ENCODE results near the gene MAEA.
"Not testable (repeated sequence)": the region's sequence is repeated elsewhere in the genome, so short reads cannot be mapped to it uniquely, and the experiment has no call there.

Gene MAEA

DNA sequence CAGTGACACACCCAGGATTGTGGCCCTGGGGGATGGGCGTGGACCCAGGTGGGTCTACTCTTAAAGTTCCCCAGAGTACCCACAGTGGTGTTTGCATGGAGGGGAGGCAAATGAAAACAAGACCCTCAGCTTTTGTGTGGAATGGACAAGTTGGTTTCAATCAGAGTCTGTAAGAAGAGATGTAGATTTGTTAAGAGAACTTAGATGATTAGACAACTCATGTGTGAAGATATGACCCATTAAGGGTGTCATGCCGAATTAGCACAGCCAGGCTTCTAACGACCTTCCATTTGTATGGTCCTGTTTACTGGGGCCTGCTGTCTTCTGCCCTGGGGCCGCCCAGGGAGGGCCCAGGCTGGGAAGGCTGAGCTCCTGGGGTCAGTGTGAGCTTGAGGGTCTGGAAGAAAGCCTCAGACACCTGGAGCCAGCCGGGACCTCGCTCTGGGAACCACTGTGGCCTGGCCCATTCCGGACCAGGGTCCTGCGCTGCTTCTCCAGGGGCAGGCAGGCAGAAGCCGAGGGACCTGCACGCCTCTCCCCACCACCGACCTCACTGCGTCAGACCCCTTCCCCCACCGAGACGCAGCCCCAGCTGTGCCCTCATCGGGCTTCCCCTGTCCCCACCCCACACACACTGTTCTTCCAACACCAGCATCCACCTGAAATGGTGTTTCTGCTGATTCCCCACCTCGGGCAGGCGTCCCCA, 77.7 kb downstream of the MAEA start:
- DNase-seq (ENCODE audit: low read depth in 2 of 2): no peak

DNA sequence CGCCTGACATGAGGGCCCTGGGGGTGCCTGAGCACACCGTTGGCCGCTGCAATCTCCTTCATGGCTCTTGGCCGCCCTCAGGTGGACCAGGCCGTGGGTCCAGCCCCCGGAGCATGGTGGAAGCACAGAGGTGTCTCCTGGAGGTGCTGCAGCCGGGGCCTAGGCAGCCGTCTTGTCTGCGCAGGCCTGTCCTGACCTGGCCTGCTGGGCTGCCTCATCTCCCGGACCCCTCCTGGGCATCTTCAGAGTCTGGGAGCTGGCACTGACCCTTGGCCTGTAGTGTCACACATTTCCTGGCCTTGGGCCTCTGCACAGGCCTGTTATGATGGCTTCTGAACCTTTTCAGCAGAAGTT, 78.2 kb downstream of the MAEA start:
- DNase-seq (ENCODE audit: low read depth in 2 of 2): no peak

DNA sequence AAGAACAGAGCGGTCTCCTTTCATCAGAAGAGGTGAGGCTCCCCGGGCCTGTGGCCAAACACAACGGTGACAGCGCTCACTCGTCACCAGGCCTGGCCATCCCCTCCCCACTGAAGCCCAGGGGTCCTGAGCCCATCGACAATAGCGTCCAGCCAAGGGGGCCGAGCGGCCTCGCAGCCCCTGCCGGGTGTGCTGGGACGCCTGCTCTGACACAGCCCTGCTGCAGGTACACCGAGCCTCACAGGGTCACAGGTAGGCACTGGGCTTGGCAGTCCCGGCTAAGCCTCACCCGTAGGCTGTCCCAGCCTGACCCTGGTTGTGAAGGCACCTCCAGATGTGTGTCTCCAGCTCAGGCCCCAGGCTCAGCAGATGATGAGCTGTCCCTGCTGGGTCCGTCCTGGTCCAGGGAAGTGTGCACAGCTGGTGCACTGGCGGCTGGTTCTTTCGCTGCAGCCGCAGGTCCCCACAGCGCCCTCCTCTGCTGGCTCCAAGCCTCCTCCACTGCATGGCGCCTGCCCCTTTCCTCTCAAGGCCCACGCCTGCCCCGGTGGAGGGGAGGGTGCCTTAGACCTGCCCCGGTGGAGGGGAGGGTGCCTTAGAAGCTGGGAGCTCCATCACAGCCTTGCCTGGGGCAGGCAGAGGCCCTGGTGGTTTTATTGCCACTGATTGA, 78.9 kb downstream of the MAEA start:
- no peak for DNase-seq (ENCODE audit: low read depth in 2 of 2)

DNA sequence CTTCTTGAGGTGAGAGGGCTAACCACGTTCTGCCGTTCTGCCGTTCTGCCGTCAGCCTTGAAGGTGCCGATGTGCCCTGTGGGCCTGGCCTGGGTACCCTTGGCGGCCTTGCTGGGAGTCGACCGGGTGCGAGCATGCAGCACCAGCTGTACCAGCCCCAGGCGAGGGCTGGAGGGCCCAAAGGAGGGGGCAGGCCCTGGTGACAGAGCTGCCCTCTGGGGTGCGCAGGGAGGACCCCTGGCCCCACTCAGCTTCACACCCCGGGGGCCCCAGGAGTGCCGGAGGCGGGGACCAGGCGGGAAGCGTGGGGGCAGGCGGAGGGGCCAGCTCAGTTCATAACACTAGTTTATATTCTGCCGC, 79.4 kb downstream of the MAEA start:
- no peak for DNase-seq (ENCODE audit: low read depth in 2 of 2)

DNA sequence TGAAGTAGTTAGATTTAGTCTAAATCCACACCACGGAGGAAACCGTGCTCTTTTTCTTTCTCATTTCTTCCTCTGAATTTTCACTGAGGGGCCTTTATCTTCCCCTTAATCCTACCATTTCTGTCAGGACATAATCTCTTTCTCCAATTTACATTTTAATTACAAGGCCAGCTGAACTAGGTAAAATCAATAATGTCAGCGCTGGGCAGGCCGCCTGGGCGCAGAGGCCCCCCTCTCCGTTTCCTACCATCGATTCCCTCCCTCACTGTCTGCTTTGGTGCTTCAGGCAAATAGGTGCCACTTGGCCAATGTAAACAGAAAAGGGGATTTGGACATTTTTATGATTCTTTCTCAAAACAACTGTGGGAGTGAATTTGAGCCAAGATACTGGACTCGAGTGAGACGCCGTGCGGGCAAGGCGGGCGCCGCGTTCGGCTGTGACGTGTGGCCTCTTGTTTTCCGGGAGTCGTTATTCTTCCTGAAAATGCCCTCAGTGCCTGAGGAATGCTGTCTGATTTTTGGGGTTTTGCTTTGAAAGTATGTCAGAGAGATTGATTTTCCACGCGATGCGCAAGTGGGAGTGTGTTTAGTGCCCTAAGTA, 79.9 kb downstream of the MAEA start:
- DNase-seq (ENCODE audit: low read depth in 2 of 2): no peak

DNA sequence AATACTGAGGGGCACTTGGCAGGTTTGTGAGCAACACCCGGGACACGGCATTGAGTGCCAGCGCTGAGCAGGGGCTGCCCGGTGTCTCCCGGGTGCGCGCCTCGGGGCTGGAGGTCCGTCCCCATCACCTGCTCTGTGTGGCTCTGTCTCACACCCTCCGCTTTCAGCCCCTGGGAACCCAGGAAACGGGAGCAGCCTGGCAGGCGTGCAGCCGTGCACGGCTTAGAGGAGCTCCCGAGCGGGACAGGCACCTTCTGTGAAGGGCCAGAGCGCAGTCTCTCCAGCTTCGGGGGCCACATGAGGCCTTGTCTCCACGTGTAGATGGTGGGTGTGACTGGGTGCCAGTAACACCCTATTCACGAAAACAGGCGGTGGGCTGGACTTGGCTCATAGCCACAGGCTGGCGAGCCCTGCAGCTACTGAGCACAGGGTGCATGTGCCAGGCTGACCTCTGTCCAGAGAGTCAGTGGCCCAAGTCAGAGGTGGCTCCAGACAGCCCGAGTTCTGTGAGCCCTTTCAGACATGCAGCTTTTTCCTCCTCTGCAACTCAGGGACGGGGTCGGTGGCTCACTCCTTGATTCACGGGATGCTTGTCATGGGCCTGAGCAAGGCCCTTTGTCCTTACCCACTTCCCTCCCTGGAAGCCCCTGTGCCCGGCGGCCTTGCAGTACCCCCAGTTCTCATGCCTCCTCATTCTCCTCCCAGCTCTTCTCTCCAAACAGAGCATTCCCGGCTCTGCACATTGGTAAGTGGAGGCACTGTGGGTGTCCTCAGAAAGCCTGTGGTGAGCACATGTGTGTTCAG, 80.8 kb downstream of the MAEA start:
- no peak for DNase-seq (ENCODE audit: low read depth in 2 of 2)

DNA sequence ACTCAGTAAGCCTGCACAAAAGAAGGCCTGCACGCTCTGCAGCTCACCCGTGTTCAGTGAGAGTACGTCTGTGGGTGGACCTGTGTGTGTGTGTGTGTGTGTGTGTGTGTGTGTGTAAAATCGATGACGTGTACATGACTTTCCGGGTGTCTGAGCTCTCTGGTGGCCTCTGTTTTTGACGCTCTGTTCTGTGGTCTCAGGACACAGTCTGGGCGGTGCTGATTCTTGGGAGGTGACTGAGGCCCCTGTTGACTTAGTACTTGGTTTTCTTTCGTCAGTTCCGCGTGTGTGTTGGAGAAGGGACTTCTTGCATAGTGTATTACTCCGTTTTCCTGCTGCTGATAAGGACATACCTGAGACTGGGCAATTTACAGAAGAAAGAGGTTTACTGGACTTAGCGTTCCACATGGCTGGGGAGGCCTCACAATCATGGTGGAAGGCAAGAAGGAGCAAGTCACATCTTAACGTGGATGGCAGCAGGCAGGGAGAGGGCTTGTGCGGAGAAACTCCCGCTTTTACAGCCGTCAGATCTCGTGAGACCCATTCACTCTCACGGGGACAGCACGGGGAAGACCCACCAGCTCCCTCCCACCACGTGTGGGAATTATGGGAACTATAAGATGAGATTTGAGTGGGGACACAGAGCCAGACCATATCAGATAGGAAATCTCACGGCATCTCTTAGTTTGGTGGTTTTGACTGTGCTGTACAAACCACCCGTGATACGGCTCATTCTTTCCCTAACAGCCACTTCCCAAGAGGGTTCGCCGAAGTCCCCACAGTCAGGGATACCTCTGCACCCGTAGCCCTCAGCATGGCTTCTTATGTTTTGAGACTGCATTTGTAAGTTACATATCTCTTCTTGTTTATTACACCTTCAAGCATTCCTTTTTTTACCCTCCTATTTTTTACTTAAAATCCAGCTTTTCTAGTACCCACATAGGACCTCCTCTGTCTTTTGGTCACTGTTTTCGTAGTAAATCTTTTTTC, 81.8 kb downstream of the MAEA start:
- no peak for DNase-seq (ENCODE audit: low read depth in 2 of 2)

DNA sequence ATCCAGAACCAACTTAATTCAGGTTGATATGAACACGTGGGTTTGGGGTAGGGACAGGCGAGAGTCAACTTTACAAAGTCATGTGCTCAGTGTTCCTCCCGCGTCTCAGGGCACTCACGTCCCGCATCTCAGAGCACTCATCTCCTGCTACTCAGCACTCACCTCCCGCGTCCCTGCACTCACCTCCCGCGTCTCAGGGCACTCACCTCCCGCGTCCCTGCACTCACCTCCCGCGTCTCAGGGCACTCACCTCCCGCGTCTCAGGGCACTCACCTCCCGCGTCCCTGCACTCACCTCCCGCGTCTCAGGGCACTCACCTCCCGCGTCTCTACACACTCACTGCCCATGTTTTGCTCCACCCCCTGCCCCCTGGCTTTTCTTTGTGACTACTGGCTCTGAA, 82.9 kb downstream of the MAEA start:
- DNase-seq (ENCODE audit: low read depth in 2 of 2): not testable (repeated sequence)

DNA sequence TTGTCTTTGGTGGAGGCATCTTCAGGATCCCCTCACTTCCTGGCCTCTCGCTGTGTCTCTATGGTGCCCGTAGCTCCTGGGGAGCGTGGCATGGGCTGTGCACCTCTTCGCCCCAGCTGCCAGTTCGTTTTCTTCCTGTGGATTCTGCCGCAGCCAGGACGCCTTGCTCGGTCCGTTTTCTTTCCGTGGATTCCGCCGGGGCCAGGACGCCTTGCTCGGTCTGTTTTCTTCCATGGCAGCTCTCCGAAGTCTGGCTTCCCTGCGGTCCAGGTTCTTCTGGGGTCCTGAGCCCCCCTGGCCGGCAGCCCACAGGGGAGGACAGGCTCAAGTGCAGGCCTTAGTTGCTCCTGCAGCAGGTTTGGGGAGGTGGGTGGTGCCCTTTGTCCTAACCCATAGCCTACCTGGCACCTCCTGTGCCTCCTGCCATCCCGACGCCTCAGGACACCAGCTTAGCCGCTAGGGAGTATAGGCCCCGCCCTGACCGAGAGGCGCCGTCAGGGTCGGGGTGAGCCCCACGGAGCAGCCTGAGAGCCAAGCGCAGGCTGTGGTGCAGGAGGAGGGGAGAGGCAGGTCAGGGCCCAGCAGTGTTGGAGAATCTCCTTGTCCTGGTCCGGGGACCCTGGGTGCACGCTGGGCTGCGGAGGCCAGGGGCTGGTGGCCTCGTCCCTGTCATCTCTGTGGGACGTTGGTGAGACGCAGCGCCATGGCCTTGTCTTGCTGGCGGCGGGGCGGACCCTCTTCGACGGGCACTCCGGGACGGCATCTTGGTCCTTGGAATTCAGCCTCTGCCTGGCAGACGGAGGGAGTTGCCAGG, 84.4 kb downstream of the MAEA start:
- no peak for DNase-seq (ENCODE audit: low read depth in 2 of 2)

DNA sequence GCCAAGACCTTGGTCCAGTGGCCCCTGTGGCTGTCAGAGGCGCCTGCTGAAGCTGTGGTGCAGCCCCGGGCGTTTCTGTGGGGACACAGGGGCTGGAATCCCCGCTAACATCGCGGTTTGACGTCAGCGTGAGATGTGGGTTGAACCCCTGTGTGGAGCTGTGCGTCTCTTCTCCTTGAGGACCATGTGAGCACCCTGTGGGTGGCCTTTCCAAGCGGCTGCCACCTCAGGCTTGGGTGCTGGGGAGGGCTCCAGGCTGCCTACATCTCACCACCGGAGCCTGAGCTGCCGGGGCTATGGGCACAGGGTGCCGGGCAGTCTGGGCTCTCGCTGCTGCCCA, 85.0 kb downstream of the MAEA start:
- no peak for DNase-seq (ENCODE audit: low read depth in 2 of 2)

DNA sequence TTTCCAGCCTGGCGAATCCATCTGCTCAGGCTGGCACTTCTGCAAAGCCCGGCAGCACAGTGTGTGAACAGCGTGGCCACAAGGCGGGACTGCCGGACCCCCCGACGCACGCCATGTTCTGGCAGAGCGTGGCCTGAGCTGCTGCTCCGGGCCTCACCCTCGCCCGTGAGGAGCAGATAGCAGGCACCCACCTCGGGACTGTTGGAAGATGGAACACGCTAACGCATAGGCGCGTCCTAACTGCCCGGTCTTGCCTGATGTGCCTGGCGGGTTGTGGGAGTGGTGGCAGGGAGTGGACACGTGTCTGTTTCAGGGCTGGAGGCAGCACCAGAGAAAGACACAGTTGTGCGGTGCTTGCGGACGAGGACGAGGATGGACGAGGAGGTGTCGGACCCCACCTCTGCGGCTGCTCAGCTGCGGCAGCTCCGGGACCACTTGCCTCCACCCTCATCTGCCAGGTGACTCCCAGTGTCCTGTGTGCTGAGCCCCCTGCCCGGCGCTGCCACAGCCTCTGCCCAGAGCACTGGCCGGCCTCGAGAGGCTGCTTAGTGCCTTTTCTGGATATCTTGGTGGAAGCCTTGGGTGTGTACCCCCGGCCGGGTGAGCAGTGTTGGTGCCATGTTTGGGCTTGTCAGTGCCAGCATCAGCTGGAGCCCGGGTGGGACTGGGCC, 85.5 kb downstream of the MAEA start:
- no peak for DNase-seq (ENCODE audit: low read depth in 2 of 2)

DNA sequence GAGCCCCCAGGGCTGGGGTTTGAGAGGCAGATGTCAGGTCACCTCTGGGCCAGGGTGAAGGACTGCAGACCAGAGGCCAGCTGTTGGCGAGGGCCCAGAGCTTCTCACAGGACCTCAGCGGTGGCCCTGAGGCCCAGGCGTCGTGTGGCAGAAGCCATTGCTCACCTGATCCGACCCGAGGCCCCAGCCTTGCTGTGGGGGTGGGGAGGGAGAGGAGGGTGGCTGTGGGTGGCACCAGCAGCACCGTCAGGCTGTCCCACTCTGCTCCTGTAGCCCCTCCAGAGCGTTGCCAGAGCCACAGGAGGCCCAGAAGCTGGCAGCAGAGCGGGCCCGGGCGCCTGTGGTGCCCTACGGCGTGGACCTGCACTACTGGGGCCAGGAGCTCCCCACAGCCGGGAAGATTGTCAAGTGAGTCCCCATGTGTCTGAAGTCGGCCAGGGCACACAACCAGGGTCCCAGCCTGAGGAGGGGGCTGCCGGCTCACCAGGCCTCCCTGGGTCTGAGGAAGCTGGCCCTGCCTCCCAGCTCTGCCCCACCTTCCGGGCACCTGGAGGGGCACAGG, 86.2 kb downstream of the MAEA start:
- no peak for DNase-seq (ENCODE audit: low read depth in 2 of 2)

DNA sequence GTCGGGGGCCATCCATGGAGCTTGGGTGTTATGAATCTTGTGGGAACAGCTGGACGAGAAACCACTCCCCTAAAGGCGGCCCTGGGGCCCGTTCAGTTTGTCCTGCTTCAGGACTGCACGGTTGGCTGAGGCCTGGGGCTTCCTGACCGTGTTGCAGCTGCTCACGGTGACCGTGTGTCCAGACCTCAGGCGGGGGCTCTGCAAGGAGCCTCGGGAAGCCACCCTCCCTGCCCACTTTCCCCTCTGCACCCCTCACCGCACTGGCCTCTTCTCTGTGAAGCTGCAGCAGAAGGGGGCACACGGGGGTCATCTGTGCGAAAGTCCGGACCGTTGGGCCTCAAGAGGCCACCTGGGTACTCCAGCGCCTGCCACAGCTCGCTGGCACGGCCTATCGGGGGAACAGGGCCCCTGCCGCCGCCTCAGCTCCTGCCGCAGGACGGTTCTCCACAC, 86.7 kb downstream of the MAEA start:
- no peak for DNase-seq (ENCODE audit: low read depth in 2 of 2)

DNA sequence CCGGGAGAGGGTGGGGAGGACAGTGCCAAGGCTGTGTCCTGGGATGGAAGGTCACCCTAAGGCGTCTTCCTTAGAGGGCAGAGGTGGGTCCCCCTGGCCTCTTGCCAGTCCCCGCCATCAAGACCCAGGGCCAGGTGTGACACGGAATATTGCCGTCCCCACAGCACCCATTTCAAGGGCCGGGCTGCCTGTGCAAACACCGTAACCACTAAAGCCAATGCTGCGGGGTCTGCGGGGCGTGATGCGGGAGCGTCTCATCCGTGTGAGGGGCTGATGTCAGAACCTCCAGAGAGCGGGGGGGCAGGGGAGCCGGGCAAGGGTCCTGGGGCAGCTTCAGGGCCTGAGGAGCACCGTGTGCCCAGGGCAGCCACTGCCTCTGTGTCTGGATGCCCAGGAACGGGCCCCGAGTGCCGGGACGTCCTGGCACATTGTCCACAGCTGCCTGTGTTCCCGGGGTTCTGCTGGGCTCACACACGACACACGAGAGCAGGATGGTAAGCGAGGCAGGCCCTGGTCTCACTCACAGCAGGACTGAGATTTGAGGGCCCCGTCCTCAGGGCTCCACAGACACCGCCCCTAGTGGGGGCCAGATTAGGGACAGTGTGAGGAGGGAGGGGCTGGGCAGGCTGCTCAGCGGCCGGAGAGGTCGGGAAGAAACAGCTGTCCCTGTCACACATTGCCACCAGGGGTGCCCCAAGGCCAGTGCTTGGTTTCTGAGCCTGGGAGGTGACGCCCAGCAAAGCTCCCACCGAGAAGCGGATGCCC, 87.3 kb downstream of the MAEA start:
- no peak for DNase-seq (ENCODE audit: low read depth in 2 of 2)

DNA sequence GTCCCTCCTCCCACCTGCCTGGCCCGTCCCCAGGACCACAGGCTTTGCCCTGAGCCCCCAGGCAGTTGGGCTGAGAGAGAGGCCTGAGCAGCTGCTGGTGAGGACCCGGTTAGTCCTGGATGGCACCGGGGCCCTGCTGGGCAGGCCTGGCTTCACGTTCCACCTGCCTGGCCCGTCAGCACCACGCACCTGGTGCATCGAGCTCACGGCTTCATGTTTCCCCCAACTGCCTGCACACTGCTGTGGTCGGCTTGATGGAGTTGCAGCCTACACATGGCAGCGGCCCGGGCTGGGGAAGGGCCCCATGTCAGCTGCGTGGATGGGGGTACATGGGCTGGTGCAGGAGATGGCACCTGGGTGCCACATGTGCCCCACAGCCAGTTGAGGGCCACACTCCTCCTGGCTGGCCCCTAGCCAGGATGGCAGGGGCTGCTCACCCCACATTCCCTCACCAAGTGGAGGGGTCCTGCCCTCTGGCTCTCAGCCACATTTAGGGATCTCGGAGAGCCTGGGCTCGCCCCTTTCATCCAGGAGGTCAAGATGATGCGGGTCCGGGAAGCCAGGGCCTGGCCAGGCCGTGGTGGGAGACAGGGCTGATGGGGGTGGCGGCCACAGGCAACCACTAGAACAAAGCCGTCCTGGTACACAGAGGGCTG, 88.0 kb downstream of the MAEA start:
- no peak for DNase-seq (ENCODE audit: low read depth in 2 of 2)

DNA sequence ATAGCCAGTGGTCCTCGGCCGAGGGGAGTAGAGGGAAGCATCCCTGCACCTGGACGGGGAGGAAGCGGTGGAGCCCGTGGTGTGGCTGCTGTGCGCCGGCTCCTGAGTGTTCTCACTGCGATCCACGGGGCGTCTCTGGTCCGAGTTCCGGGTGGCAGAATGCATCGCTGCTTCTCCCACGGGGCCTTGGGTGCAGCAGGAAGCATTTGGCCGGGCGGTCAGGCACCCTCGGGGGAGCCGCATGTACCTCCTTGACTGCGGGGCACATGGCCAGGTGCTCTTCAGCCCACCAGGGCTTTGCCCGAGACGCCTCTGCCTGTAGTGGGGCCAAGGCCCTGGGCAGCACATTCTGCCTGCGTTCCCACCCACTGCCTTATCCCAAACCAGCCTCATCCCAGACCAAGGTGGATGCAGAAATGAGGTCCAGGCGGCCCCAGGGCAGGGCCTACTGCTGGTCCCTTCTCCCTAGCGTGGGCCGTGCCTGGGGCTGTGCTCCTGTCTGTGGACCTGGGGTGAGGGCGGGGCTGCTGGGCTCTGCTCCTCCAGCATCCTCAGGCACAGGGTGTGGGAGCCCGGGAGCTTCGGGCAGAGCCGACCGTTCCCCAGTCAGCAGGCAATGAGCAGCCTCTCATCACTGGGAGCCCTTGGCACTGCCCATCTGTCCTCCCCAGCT, 89.0 kb downstream of the MAEA start:
- no peak for DNase-seq (ENCODE audit: low read depth in 2 of 2)

DNA sequence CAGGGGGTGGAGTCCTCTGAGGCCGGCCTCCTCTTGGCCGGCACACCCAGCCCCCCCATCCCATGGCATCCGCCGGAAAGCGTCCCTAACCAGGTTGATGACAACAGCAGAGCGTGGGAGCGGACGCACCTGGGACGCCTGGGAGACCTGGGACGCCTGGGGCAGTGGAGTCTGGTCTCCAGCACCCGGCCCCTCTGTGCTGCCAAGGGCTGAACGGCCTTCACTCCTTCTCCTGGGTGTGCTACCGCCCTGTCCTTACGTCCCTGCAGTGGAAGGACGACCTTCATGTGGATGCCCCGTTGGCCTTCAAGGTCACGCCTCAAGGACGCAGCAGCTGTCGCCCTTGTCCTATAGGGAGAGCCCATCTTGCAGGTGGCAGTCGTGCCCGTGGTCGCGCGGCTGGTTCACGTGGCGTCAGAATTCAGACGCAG, 89.7 kb downstream of the MAEA start:
- no peak for DNase-seq (ENCODE audit: low read depth in 2 of 2)

DNA sequence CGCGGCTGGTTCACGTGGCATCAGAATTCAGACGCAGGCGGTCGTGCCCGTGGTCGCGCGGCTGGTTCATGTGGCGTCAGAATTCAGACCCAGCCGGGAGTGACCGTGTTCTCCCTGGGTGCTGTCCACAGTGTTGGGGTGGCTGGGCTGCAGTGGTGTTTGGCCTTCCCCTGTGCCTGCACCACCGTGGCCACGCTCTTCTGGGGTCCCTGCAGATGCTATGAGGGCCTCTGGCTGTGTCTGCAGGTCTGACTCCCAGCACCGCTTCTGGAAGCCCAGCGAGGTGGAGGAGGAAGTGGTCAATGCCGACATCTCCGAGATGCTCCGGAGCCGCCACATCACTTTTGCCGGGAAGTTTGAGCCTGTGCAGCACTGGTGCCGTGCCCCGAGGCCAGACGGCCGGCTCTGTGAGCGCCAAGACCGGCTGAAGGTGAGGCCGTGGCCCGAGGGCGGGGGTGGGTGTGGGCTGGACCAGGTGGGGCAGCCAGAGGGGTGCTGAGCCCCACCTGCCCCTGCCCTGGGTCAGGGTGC, 90.2 kb downstream of the MAEA start:
- DNase-seq (ENCODE audit: low read depth in 2 of 2): no peak

Measured in activated CD4-positive, alpha-beta T cell treated with anti-CD3 and anti-CD28 coated beads for 24 hours (primary cell).